HG02623 (cell line): ENCODE data around the gene GRIN2D.

ENCODE experiments used
- ATAC-seq: cut with Tn5 transposase; IDR thresholded peaks from one replicate; pipeline ENCODE4 v1.9.1; 2021; ENCODE audit warnings: moderate library complexity; ENCODE audit not compliant: unreplicated experiment

GRIN2D gene

GRCh38 chr19:48441360-48442050 lies 48.0 kb downstream of the GRIN2D start:
- ATAC-seq: no peak

GRCh38 chr19:48442116-48443035 lies 48.9 kb downstream of the GRIN2D start:
- ATAC-seq: no peak

- ATAC-seq: no peak
These were observed 49.8 kb downstream of the GRIN2D start for GRCh38 chr19:48443256-48443655.
